ENCODE results near the gene BPIFB6.

DNA sequence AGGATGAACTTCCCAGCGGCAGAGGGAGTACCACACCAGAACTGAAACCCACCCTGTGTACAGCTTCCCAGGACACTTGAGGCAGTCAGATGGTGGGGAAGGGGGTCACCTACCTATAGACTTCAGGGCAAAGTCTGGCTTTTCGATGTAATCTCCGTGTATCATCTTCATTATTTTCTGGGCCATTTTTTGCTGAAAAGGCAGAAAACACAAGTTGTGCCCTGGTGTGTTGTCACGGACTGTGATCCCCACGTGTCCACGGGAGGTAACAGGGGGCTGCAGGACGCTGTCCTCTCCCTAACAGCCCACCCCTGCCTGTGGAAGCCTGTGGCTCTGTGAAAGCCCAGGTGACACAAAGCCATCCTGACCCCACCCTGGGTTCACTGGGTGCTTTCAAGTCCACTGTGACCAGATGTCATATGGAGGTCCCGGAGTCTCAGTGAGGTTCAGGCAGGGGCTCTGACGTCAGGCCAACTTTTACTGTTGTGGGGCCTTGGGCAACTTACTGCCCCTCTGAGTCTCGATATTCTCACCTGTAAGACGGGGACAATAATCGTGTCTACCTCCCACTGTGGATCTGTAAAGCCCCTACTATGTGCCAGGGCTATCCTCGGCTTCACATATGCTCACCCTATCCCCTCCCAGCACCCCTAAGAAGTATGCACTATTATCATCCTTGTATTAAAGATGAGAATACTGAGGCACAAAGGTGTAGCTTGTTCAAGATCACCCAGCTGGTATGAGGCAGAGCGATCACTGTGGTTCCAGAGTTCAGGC is 41.8 kb upstream of the BPIFB6 start:
- no peak for TF ChIP-seq CTCF (IDR thresholded peaks at IDR 0.05; ENCODE audit: low read length)
- no peak for TF ChIP-seq EZH2 (optimal IDR thresholded peaks at IDR 0.05; ENCODE audit: low read depth, low read length)

Measured in MM.1S (cell line).